ENCODE data around the gene EXOC2. TPM values are rescaled to one million over a fixed set of nuclear protein-coding genes. Genes with fewer than 3 reads are reported as not detected.

The EXOC2 gene
- total and polyA plus RNA-seq, 9 donors, result 19.5 to 25.1 (median 21.8) TPM

- 34% methylated on average over 5 of the region's 9 CpGs for WGBS (ENCODE audit: insufficient coverage)
- H3K9me3 ChIP-seq (replicated peaks; ENCODE audit: control insufficient read depth, low read depth, low read length), result no peaks in the 10 kb centered on the region
Observed at GRCh38 chr6:452301-453067, 240.5 kb downstream of the EXOC2 start.

DNA sequence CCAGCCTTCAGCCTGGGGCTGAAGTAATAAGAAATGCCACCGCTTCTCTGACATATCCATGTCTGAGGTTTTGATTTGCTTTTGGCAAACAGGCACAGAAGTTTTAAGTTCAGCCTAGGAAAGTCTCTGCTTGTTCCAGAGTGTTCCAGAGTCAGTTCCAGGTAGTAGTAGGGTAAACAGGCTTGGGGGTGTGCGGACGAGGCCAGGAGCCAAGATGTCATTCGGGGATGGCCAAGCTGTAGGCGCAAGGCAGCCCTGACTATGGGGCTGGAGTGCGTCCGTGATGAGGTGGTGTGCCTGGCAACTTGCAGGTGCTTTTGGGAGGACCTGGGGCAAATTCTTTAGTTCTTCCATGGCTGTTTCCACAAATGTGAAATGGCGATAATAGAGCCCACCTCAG is 241.1 kb downstream of the EXOC2 start:
- H3K4me3 ChIP-seq (ENCODE audit: low read length), result no peak overlapping the region
- no peak for DNase-seq
- H3K36me3 ChIP-seq (ENCODE audit: control insufficient read depth, insufficient read depth, low read length), result no peaks in the 10 kb centered on the region
- WGBS (ENCODE audit: insufficient coverage), result 87% methylated on average over 7 of the region's 8 CpGs
- H3K9me3 ChIP-seq (replicated peaks; ENCODE audit: control insufficient read depth, low read depth, low read length), result no peaks in the 10 kb centered on the region
- peaks cover 12% of the 10 kb centered on the region for H3K4me1 ChIP-seq (ENCODE audit: control insufficient read depth, insufficient read depth, low read length)
- H3K27ac ChIP-seq (ENCODE audit: low read length), result no peak overlapping the region
- H3K27me3 ChIP-seq (ENCODE audit: control insufficient read depth, insufficient read depth, low read length), result peaks cover 22% of the 10 kb centered on the region

More at GRCh38 chr6:452301-453067, 240.5 kb downstream of the EXOC2 start:
- H3K36me3 ChIP-seq (ENCODE audit: control insufficient read depth, insufficient read depth, low read length), result no peaks in the 10 kb centered on the region
- peaks cover 22% of the 10 kb centered on the region for H3K27me3 ChIP-seq (ENCODE audit: control insufficient read depth, insufficient read depth, low read length)
- peak; percentile 31 for DNase-seq
- no peak overlapping the region for H3K4me3 ChIP-seq (ENCODE audit: low read length)
- no peak overlapping the region for H3K27ac ChIP-seq (ENCODE audit: low read length)
- H3K4me1 ChIP-seq (ENCODE audit: control insufficient read depth, insufficient read depth, low read length), result peaks cover 12% of the 10 kb centered on the region

GRCh38 chr6:451336-451735 is 241.6 kb downstream of the EXOC2 start:
- Histone ChIP-seq H3K27me3 (ENCODE audit: control insufficient read depth, insufficient read depth, low read length) (peaks cover 22% of the 10 kb centered on the region), H3K36me3 (ENCODE audit: control insufficient read depth, insufficient read depth, low read length) (no peaks in the 10 kb centered on the region), H3K9me3 (replicated peaks; ENCODE audit: control insufficient read depth, low read depth, low read length) (no peaks in the 10 kb centered on the region), H3K27ac (ENCODE audit: low read length) (no peak overlapping the region), H3K4me1 (ENCODE audit: control insufficient read depth, insufficient read depth, low read length) (peaks cover 12% of the 10 kb centered on the region), H3K4me3 (ENCODE audit: low read length) (no peak overlapping the region)
- no peak for DNase-seq
- 86% methylated on average over 9 of the region's 12 CpGs for WGBS (ENCODE audit: insufficient coverage)

DNA sequence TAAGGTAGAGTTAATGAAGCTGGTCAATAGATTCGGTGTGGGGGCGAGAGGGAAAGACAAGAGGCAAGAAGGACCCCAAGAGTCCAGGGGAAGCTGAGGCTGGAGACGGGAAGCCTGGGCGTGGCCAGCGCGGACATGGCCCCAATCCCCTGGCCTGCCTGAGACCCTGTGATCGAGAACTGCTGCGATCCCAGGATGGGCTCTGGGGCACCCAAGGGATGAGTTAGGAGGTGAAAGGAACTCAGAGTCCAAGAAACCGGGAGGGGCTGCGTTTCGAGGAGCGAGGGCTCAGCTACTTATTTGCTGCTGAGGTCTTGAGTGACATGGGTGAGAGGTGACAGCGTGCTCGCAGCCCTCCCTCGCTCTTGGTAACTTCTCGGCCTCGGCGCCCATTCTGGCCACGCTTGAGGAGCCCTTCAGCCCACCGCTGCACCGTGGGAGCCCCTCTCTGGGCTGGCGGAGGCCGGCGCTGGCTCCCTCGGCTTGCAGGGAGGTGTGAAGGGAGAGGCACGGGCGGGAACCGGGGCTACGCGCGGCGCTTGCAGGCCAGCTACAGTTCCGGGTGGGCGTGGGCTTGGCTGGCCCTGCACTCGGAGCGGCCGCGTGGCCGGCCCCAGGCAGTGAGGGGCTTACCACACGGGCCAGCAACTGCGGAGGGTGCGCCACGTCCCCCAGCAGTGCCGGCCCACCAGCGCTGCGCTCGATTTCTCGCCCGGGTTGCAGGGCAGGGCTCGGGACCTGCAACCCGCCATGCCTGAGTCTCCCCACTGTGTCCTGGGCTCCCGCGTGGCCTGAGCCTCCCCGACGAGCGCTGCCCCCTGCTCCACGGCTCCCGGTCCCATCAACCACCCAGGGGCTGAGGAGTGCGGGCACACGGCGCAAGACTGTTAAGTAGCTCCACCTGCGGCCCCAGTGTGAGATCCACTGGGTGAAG is 243.2 kb downstream of the EXOC2 start:
- Histone ChIP-seq H3K9me3 (replicated peaks; ENCODE audit: control insufficient read depth, low read depth, low read length) (no peaks in the 10 kb centered on the region), H3K27ac (ENCODE audit: low read length) (no peak overlapping the region), H3K36me3 (ENCODE audit: control insufficient read depth, insufficient read depth, low read length) (no peaks in the 10 kb centered on the region), H3K27me3 (ENCODE audit: control insufficient read depth, insufficient read depth, low read length) (peaks cover 17% of the 10 kb centered on the region), H3K4me3 (ENCODE audit: low read length) (no peak overlapping the region), H3K4me1 (ENCODE audit: control insufficient read depth, insufficient read depth, low read length) (peaks cover 12% of the 10 kb centered on the region)
- DNase-seq, result no peak
- 95% methylated on average over 55 of the region's 62 CpGs for WGBS (ENCODE audit: insufficient coverage)

DNA sequence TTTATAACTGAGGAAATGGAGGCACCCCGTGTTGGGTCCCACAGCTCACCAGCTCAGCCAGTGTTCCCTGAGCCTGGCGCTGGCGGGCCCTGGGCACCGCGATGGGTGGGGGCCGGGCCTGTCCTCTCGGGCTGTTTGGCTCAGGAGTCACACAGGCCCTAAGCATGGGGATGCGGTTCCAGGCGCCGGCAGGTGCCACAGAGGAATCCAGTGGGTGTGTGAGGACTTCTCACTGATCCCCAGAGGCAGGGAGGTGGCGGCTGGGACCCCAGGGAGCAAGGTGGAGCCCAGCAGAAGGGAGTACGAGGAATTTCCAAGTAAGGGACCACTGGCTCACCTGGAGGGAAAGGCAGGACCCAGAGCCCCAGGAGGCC is 243.9 kb downstream of the EXOC2 start:
- 92% methylated on average over 11 of the region's 12 CpGs for WGBS (ENCODE audit: insufficient coverage)
- Histone ChIP-seq H3K36me3 (ENCODE audit: control insufficient read depth, insufficient read depth, low read length) (no peaks in the 10 kb centered on the region), H3K4me3 (ENCODE audit: low read length) (no peak overlapping the region), H3K27ac (ENCODE audit: low read length) (no peak overlapping the region), H3K27me3 (ENCODE audit: control insufficient read depth, insufficient read depth, low read length) (peaks cover 17% of the 10 kb centered on the region), H3K4me1 (ENCODE audit: control insufficient read depth, insufficient read depth, low read length) (peaks cover 12% of the 10 kb centered on the region), H3K9me3 (replicated peaks; ENCODE audit: control insufficient read depth, low read depth, low read length) (no peaks in the 10 kb centered on the region)
- DNase-seq, result no peak

DNA sequence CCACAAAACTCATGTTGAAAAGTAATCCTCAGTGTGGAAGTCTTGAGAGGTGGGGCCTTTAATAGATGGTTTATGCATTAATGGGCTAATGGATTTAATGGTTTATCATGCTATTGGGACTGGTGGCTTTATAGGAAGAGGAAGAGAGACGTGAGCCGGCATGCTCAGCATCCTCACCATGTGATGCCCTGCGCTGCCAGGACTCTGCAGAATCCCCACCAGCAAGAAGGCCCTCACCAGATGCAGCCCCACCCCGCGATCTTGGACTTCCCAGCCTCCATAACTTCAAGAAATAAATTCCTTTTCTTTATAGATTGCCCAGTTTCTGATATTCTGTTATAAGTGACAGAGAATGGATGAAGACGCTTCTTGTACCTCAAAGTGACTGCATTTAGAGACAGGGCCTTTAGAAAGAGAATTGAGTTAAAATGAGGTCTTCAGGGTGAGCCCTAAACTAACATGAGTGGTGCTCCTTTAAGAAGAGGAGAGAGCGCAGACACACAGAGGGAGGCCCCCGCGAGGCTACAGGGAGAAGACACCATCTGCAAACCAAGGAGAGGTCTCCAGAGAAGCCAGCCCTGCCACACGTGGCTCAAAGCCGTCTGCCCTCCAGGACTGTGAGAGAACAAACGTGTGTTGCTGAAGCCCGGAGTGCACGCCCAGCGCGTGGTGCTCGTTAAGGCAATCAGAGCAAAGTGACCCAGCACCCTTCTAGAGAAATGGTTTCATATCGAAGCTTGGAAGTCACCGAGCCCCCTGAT is 244.5 kb downstream of the EXOC2 start:
- peaks cover 21% of the 10 kb centered on the region for H3K27me3 ChIP-seq (ENCODE audit: control insufficient read depth, insufficient read depth, low read length)
- peaks cover 12% of the 10 kb centered on the region for H3K4me1 ChIP-seq (ENCODE audit: control insufficient read depth, insufficient read depth, low read length)
- no peak overlapping the region for H3K4me3 ChIP-seq (ENCODE audit: low read length)
- H3K9me3 ChIP-seq (replicated peaks; ENCODE audit: control insufficient read depth, low read depth, low read length), result no peaks in the 10 kb centered on the region
- no peak overlapping the region for H3K27ac ChIP-seq (ENCODE audit: low read length)
- 86% methylated on average over 14 of the region's 19 CpGs for WGBS (ENCODE audit: insufficient coverage)
- no peaks in the 10 kb centered on the region for H3K36me3 ChIP-seq (ENCODE audit: control insufficient read depth, insufficient read depth, low read length)
- DNase-seq, result no peak

DNA sequence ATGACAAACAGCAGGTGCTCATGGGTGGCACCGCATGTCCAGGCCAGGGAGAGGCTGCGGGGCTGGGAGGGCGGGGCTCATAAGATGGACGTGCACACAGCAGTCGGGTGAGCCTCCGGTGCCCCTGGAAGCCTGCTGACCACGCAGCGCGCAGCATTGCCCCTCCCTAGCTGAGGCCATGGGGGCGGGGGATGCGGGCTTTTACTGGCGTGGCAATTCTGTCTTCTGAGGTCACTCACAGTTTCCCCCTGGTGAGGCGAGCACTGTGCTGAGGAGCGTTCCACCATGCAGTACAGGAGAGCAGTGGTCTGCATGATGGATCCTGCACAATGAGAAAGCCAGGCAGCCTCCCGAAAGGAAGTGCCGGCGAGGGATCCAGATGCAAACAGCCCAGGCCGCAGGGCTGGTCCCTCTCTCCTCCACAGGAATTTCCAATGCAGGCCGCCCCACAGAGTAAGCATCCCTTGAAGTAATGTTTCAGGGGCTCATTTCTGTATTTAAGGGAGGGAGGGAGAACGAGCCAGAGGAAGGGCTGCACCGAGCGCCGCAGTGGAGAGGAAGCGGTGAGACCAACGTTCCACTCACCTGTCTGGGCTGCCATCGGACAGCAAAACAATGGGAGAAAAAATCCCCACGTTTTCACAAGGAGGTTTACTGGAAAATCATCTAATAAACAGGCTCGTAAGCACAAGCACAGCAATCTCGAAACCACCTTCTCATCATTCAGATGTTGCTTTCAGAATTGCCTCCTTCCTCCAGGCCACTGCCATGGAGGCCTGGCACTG is 245.4 kb downstream of the EXOC2 start:
- H3K4me3 ChIP-seq (ENCODE audit: low read length), result no peak overlapping the region
- no peak overlapping the region for H3K27ac ChIP-seq (ENCODE audit: low read length)
- WGBS (ENCODE audit: insufficient coverage), result 76% methylated on average over 18 of the region's 29 CpGs
- peaks cover 21% of the 10 kb centered on the region for H3K27me3 ChIP-seq (ENCODE audit: control insufficient read depth, insufficient read depth, low read length)
- no peak for DNase-seq
- H3K4me1 ChIP-seq (ENCODE audit: control insufficient read depth, insufficient read depth, low read length), result peaks cover 3% of the 10 kb centered on the region
- no peaks in the 10 kb centered on the region for H3K9me3 ChIP-seq (replicated peaks; ENCODE audit: control insufficient read depth, low read depth, low read length)
- no peaks in the 10 kb centered on the region for H3K36me3 ChIP-seq (ENCODE audit: control insufficient read depth, insufficient read depth, low read length)

DNA sequence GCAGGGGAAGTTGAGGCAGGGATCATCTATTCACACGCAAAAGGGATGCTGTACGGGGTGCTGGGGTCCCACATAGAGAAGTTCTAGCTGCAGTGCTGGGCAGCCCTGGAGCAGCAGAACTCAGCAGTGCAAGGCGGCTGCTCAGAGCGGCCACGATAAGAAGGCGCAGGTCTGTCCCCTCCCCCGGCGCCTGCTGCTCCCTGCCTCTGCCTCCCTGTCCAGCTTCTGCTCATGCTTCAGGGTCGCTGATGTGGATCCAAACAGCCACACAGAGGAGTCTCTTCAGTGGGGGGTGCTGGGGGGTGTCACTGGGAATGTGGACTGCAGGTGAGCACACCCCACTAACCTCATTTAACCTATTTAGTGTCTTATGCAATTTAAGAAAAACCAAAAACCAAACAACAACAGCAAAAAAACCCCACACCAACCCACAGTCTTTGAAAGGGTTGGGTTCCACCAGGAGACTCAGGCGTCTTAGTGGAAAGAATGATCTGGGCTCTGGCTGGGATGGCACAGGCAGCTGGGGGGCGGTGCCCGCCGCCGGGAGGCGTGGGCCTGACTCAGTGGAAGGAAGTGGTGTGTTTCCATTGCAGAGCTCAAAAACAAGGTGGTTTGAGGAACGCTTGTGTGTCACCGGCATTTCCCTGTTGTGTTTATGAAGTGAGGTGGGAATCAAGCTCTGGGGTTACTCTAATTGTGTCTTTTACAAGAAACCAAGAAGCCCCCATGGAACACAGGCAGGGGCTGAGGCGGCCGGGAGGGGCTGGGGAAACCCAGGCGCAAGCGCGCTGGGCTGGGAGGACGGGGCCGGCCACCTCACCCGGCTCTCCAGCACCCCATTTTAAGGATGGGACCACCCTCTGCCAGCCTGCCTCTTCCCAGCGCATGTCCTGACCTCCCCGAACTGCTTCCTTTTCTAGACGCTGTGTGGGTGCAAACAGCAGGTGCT is 246.2 kb downstream of the EXOC2 start:
- no peak overlapping the region for H3K27ac ChIP-seq (ENCODE audit: low read length)
- no peaks in the 10 kb centered on the region for H3K9me3 ChIP-seq (replicated peaks; ENCODE audit: control insufficient read depth, low read depth, low read length)
- peaks cover 21% of the 10 kb centered on the region for H3K27me3 ChIP-seq (ENCODE audit: control insufficient read depth, insufficient read depth, low read length)
- H3K4me3 ChIP-seq (ENCODE audit: low read length), result no peak overlapping the region
- no peaks in the 10 kb centered on the region for H3K4me1 ChIP-seq (ENCODE audit: control insufficient read depth, insufficient read depth, low read length)
- no peak for DNase-seq
- WGBS (ENCODE audit: insufficient coverage), result 86% methylated on average over 24 of the region's 28 CpGs
- no peaks in the 10 kb centered on the region for H3K36me3 ChIP-seq (ENCODE audit: control insufficient read depth, insufficient read depth, low read length)

Data from muscle of leg (tissue), 11 donors.